ENCODE data around the gene CYP2F1.

GRCh38 chr19:41174297-41174928, 60.2 kb downstream of the CYP2F1 start:
- TF ChIP-seq CTCF (IDR thresholded peaks at IDR 0.05), result no peak
- TF ChIP-seq EP300 (IDR thresholded peaks at IDR 0.05), result no peak
- TF ChIP-seq POLR2A (IDR thresholded peaks at IDR 0.05), result no peak
